HG03521 (cell line): ENCODE measurements around the gene RIPK1.
"Not testable (repeated sequence)": the region's sequence is repeated elsewhere in the genome, so short reads cannot be mapped to it uniquely, and the experiment has no call there.

Source experiments
- ATAC-seq: cut with Tn5 transposase; IDR thresholded peaks from one replicate; pipeline ENCODE4 v1.9.1; 2021; ENCODE audit warnings: mild to moderate bottlenecking, moderate library complexity; ENCODE audit not compliant: unreplicated experiment

RIPK1 gene

GRCh38 chr6:3133515-3133914 is 65.2 kb downstream of the RIPK1 start:
- ATAC-seq = no peak

DNA sequence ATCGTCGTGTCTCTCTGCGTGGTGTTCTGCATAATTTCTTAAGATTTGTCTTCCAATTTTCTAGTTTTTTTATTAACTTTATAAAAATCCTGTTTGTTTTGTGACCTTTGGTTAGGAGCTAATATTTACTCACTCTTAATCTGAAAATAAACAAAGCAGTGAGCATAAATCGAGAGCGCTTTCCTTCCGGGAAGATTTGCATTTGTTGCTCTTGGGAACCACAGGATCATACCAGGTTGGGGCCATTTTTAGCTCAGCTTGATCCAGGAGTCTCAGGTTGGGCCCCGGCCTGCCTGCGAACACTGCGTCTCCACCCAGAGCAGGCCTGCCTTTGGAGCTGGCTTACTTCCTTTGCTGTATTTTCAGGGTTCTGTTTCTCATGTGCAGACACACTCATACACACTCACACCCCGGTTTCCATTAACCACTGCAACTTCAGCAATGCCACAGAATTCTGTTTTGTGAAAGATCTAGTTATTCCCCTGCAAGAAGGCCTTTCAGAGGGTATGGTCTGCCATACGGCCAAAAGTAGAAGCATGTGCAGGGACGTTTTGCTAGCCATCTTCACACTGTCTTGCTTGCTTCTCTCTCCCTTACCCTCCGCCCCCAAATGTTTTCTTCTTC is 67.5 kb downstream of the RIPK1 start:
- no peak for ATAC-seq

GRCh38 chr6:3136292-3137011 is 68.2 kb downstream of the RIPK1 start:
- ATAC-seq = no peak

DNA sequence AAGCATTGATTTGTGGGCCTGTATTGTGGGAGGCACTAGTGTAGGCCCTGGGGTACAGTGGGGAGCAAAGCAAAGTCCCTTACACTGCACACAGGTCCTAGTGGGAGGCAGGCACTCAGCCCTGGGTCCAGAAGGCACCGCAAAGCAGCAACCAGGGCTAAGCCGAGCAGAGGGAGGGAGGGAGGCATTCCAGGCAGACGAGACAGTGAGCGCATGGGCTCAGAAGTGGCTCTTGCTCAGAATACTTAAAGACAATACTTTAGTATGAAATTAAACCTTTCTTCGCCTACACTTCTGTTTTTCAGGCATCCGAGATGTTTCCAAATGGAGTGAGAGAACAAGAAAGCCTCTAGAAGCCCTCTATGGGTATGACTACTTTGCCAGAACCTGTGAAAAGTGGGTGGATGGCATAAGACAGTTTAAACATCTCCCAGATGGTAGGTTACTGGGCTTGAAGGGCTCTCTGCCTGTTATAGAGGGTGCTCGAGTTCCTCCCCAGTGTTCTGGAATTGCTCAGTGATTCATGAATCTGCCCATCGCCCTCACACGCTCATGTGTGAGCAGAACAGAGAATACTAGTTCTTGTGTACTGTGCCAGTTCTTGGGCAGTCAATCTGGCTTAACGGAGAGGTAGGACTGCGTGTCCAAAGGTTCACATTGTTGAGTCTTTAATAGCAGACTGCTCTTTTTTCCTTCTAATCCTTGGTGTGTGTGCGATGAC is 68.9 kb downstream of the RIPK1 start:
- no peak for ATAC-seq

- ATAC-seq = not testable (repeated sequence)
Observed at GRCh38 chr6:3137873-3138272, 69.6 kb downstream of the RIPK1 start.

DNA sequence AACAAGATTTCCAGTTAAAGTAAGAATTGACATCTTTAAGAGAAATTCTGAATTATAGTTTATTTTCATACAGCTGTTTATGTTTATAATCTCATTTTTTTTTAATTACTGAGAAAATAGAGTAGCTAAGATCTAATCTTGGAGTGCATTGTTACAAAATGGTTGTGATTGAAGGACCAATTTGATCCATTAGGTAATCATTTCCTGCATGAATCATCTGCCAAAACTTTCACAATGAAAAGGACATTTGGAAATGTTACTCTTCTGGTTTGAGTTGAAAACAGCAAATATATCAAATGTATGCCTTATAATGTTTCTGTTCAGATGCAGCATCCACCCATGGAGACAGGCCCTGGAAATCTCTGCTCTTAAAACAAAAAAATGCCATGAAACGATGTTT is 70.0 kb downstream of the RIPK1 start:
- no peak for ATAC-seq

GRCh38 chr6:3139090-3139903 is 71.0 kb downstream of the RIPK1 start:
- ATAC-seq = no peak

DNA sequence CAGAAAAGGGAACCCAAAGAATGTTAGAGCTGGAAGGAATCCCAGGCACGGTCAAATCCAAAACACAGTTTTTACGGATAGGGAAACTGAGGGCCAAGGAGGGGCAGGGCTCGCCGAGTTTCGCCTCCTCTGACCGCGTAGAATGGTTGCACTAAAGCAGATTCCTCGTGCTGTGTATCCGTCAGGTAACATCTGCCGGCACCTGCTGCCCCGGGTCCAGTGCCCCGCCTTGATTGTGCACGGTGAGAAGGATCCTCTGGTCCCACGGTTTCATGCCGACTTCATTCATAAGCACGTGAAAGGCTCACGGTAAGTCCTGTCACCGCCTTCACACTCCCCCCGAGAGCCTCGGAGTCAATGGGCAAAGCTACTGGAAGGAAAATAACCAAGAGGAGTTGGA is 71.9 kb downstream of the RIPK1 start:
- no peak for ATAC-seq

GRCh38 chr6:3142536-3142935 is 74.2 kb downstream of the RIPK1 start:
- no peak for ATAC-seq

DNA sequence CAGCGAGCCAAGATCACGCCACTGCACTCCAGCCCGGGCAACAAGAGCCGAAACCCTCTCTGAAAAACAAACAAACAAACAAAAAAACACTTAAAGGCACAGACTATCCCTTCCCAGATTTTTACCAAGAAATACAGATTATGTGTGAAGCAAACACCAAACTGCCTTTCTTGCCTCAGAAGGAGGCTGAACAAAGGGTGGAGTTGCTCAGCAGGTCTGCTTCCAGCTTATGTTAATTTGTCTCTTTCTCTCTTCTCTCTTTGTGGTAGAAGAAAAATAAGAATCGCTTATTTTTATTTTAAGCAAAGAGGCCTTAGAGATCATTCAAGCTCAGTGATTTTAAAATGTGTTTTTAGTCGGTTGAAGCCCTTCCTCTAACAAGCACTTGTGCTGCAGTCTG is 74.9 kb downstream of the RIPK1 start:
- ATAC-seq = no peak

DNA sequence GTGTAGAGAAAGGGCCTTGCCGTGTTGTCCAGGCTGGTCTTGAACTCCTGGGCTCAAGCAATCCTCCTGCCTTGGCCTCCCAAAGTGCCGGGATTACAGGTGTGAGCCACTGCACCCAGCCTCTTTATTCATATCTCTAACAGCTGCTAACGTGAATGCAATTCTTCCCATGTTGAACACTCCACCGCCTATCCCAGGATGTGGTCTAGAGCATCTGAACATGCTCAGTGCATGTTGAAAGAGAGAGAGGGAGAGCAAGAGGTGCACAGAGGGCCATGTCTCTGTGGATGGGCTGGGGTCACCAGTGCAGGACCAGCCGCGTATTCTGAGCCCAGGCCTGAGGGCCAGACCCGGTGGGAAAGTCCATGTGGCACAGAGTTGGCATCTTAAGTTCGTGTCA is 76.3 kb downstream of the RIPK1 start:
- no peak for ATAC-seq

DNA sequence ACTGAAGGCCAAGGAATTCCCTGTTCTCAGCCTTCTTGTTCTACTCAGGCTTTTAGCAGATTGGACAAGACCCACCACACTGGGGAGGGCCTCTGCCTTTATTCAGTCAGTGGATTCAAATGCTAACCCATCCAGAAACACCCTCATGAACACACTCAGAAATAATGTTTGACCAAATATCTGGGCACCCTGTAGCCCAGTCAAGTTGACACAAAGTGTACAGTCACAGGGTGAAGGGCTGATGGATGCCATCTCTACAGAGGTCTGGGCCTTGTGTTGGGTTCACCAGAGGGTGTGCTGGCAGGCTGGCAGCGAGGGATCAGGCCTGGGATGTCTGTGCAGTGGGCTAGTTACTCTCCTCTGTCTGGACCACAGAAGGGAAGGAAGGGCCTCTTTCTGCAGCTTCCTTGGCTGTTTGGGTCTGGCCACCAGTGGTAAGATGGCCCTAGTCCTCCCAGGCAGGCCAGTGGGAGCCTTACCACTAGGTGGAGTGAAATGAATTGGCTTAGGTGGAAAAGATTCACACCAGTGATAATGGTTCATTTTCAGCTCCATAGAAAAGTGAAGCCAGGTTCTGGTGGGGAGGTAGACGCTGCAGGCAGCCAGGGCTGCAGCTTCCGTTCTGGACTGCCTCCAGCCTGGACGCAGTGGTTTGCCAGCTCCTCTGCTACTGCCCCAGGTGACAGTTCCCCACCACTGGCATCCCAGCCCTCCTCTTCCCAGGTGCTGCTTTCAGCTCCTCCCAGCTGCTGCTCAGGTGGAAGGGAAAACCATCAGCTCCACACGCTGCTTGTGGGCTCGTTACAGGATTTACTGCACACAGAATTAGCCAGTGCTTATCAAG is 79.8 kb downstream of the RIPK1 start:
- no peak for ATAC-seq

- no peak for ATAC-seq
Observed at GRCh38 chr6:3151691-3152090, 83.4 kb downstream of the RIPK1 start.

GRCh38 chr6:3152689-3153088 is 84.4 kb downstream of the RIPK1 start:
- no peak for ATAC-seq

- not testable (repeated sequence) for ATAC-seq
Observed at GRCh38 chr6:3155416-3155815, 87.1 kb downstream of the RIPK1 start.

DNA sequence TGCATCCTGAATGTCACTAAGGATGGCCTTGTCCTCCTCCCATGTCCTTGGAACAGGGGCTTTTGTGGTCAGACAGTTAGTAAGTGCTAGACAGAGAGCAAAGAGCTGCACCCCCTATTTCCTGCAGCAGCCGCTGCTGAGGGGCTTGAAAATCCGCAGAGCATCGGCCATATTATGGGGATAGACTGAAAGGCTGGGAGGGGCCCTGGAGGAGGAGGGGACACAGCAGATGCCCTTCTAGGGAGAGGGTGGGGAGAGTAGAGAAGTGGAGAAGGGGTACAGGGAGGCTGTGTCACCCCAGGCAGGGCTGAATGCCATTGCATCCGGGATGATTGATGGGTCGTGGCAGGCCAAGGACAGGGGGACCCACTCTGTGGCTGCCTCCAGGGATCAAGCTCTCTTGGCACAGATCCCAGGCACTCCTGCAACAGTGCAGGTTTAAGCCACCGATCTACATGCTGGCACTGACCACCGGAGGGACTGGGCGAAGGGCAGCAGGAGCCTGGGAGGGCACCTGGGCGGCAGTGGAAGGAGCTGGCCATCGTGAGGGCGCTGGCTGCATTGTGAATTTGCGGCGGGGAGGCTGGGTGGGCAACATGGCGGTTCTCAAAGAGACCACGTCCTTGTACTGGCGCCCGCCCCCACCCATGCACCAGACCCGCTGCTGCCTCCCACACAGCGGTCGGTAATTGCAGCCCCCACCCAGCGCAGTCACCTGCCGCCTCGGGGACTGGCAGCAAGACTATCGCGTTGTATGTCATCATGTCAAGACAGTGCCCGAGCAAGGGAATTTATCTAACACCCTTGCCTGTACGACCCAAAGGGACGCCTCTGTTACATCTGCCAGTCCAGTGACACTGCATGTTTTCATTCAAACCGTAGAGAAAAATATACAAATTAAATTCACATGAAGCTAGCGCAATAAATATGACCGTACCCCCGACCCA is 88.2 kb downstream of the RIPK1 start:
- ATAC-seq = not testable (repeated sequence)

GRCh38 chr6:3157131-3157933 is 89.0 kb downstream of the RIPK1 start, which contains the start of gene TUBB2A:
TUBB2A (minus strand) TSS chr6:3157544; CDS start chr6:3157463, 81 bp downstream.
- ATAC-seq = peak; percentile 83
